OCI-LY1 (cell line): Measurements from ENCODE around the gene PALB2.

ENCODE experiments used
- CTCF ChIP-seq: fragments of 200-600 bp; sonication (generic), shearing (Covaris generic); IDR thresholded peaks from 2 replicates; pipeline ENCODE4 v1.5.1; 2017; ENCODE audit warnings: mild to moderate bottlenecking, antibody characterized with exemption, low read length, moderate library complexity, mixed read lengths
- EZH2 ChIP-seq: fragments of 200-600 bp; sonication (generic), shearing (Covaris generic); IDR thresholded peaks from 2 replicates; pipeline ENCODE4 v1.8.0; 2017; ENCODE audit warnings: borderline replicate concordance, mixed run types, mild to moderate bottlenecking, antibody characterized with exemption, low read length, moderate library complexity, mixed read lengths

GRCh38 chr16:23595246-23595950, 45.7 kb downstream of the PALB2 start:
- no peak for TF ChIP-seq CTCF
- TF ChIP-seq EZH2 = no peak
